ENCODE measurements around the gene DNAJB8.

The DNAJB8 gene

DNA sequence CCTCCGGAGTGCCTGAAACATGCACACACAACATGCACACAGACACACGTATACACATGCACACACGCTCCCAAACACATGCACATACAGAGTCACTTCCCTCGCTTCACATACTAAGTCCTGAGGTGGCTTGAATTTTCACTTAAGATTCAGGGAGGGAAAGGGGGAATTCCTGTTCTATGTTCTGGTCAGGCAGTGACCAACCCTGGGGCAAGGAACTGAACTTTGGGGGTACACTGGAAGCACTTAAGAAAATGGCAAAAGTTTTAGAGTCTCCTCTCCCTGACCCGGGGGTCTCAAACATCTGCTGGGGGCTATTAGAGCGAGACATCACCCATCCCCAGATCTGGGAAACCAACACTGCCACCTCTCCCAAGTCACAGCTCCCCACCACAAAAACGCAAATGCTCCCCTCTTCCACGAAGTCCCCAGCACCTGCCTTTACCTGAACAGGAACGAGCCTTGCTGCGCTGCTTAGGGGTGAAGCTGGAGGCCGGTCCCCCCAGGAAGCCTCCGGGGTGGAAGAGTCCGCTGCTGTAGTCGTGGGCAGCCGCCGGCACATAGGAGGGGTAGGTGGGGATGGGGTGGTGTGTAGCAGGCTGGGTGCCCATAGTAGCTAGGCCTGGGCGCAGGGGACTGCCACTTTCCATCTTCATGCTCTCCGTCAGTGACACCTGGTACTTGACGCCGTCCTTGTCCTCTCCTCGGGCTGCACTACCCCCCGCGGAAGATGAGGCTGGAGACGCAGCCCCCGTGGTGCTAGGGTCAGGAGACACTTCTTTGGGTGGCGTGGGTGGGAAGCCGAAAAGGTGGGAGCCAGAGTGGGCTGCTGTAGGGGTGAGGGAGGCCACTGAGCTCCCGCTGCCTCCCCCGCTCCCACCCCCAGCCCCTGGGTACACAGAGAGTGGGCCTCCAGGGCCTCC lies 18.9 kb upstream of the DNAJB8 start:
- 6% methylated on average over 21 of the region's 29 CpGs for WGBS (ENCODE audit: insufficient coverage)
- peak in 1 of 3 donors; percentile 35 for DNase-seq
- Histone ChIP-seq H3K36me3 (ENCODE audit: control insufficient read depth in 4 of 4, insufficient read depth in 4 of 4, low read length in 3 of 4) (peaks cover 0 to 47% (median 28%) of the 10 kb centered on the region in 4 experiments), H3K4me3 (ENCODE audit: control insufficient read depth in 1 of 7, extremely low read depth in 1 of 7, insufficient read depth in 4 of 7, low read depth in 2 of 7, low read length in 6 of 7) (peak overlapping the region; percentile 70 to 98 (median 87)), H3K9me3 (ENCODE audit: control extremely low read depth in 1 of 5, control insufficient read depth in 4 of 5, insufficient read depth in 2 of 5, low read depth in 1 of 5, low read length in 4 of 5) (no peaks in the 10 kb centered on the region), H3K27ac (ENCODE audit: insufficient read depth in 1 of 2, low read depth in 1 of 2, low read length in 2 of 2, poor library complexity in 1 of 2, severe bottlenecking in 2 of 2) (peak overlapping the region; percentile 83 to 93), H3K4me1 (ENCODE audit: control extremely low read depth in 1 of 4, control insufficient read depth in 4 of 4, insufficient read depth in 4 of 4, low read length in 3 of 4) (peaks cover 6 to 92% (median 77%) of the 10 kb centered on the region in 4 experiments), H3K27me3 (replicated peaks in 2 of 5; ENCODE audit: control insufficient read depth in 4 of 5, insufficient read depth in 5 of 5, low read length in 4 of 5) (peaks cover 0 to 4% (median 0%) of the 10 kb centered on the region in 5 experiments)
- CTCF ChIA-PET, result interaction anchor here (0.7 to 6.7 kb wide), 12 partner anchors 9 to 134 kb away, joined by 3 to 34 read pairs (median 3); no protein-coding TSS in a partner anchor
- POLR2A ChIA-PET, result no interaction called here

DNA sequence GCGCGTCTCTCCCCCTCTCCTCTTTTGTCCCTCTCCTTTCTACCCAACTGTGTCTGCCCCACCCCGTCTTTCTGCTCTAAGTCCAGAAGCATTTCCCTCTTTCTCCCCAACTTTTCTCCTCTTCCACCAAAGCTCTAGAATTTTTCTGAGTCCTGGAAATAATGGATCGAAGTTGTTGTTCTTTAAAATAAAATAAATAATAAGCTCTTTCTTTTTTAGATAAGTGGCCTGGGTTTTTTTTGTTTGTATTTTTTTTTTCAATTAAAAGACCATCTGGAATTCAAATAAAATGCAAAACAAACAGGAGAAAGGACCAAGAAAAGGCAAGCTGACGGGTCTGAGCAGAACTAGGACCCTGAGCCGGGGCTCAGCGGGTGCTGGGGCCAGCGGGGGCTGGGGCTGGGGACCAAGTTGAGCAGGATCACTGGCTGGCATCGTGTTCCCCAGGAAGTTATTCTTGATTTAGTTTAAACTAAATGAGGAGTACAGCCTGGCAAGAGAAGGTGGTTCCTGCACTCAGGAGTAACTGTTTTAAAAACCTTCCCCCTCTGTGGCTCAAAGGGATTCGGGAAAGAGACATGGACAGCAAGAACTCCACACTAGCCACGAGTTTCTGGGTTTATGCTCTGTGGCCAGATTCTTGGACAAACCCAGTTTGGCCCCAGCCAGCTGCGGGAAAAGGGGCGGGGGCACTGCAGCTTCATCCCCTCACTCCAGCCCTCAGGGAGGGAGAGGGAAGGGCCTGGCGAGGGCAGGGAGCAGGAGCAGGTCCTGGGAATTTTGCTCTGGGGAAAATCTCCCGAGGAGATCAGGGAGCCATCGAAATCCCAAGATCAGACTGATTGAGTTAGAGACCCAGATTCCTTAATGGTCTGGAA lies 18.0 kb upstream of the DNAJB8 start:
- Histone ChIP-seq H3K36me3 (ENCODE audit: control insufficient read depth in 4 of 4, insufficient read depth in 4 of 4, low read length in 3 of 4) (peaks cover 0 to 56% (median 36%) of the 10 kb centered on the region in 4 experiments), H3K27ac (ENCODE audit: insufficient read depth in 1 of 2, low read depth in 1 of 2, low read length in 2 of 2, poor library complexity in 1 of 2, severe bottlenecking in 2 of 2) (peak overlapping the region; percentile 83 to 93), H3K9me3 (ENCODE audit: control extremely low read depth in 1 of 5, control insufficient read depth in 4 of 5, insufficient read depth in 2 of 5, low read depth in 1 of 5, low read length in 4 of 5) (no peaks in the 10 kb centered on the region), H3K27me3 (replicated peaks in 2 of 5; ENCODE audit: control insufficient read depth in 4 of 5, insufficient read depth in 5 of 5, low read length in 4 of 5) (no peaks in the 10 kb centered on the region), H3K4me1 (ENCODE audit: control extremely low read depth in 1 of 4, control insufficient read depth in 4 of 4, insufficient read depth in 4 of 4, low read length in 3 of 4) (peaks cover 6 to 86% (median 75%) of the 10 kb centered on the region in 4 experiments), H3K4me3 (ENCODE audit: control insufficient read depth in 1 of 7, extremely low read depth in 1 of 7, insufficient read depth in 4 of 7, low read depth in 2 of 7, low read length in 6 of 7) (peak overlapping the region; percentile 25 to 98 (median 84))
- WGBS (ENCODE audit: insufficient coverage), result 0% methylated on average over 2 of the region's 16 CpGs
- ChIA-PET CTCF (interaction anchor here (0.7 to 6.7 kb wide), 12 partner anchors 8 to 134 kb away, joined by 3 to 34 read pairs (median 8); partner anchors contain the start of gene GATA2), POLR2A (interaction anchor here (0.7 to 1.5 kb wide), 3 partner anchors 50 to 411 kb away, joined by 3 to 5 read pairs (median 3); no protein-coding TSS in a partner anchor)
- no peak for DNase-seq

DNA sequence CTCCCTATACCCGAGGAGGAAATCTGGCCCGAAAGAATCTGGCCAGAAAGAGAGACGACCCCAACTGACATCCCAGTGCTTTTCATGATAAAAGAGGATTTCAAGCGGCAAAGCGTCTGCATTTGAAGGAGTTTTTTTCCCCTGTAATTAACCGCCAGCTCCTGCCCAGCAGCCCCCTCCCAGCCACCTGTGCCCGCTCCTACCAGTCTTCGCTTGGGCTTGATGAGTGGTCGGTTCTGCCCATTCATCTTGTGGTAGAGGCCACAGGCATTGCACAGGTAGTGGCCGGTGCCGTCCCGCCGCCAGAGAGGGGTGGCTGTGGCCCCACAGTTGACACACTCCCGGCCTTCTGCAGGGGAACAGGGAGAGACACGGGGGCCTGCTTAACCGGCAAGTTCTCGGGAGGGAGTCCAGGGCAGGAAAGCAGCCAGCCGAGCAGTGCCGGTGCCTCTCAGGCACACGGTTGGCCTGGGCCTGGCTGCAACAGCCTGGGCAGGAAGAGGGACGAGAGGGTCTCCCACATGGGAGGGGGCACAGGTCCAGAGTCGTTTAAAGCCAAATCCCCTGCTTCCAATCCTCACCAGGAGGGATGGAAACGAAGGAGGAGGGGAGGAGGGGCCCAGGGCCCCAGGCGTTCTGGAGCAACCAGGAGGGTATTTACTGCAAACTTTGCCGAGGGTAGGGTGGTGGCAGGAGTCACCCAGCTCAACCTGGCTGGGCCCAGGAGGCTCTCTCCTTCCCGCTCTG lies 17.1 kb upstream of the DNAJB8 start:
- CTCF ChIA-PET, result interaction anchor here (0.8 to 6.7 kb wide), 18 partner anchors 8 to 388 kb away, joined by 3 to 34 read pairs (median 6); partner anchors contain the start of gene GATA2
- WGBS (ENCODE audit: insufficient coverage), result 1% methylated on average over 23 of the region's 26 CpGs
- H3K4me3 ChIP-seq (ENCODE audit: control insufficient read depth in 1 of 7, extremely low read depth in 1 of 7, insufficient read depth in 4 of 7, low read depth in 2 of 7, low read length in 6 of 7), result peak overlapping the region; percentile 10 to 98 (median 84)
- H3K9me3 ChIP-seq (ENCODE audit: control extremely low read depth in 1 of 5, control insufficient read depth in 4 of 5, insufficient read depth in 2 of 5, low read depth in 1 of 5, low read length in 4 of 5), result no peaks in the 10 kb centered on the region
- no peaks in the 10 kb centered on the region for H3K27me3 ChIP-seq (replicated peaks in 2 of 5; ENCODE audit: control insufficient read depth in 4 of 5, insufficient read depth in 5 of 5, low read length in 4 of 5)
- peaks cover 6 to 83% (median 74%) of the 10 kb centered on the region in 4 experiments for H3K4me1 ChIP-seq (ENCODE audit: control extremely low read depth in 1 of 4, control insufficient read depth in 4 of 4, insufficient read depth in 4 of 4, low read length in 3 of 4)
- peak in 2 of 3 donors; percentile 50 to 66 for DNase-seq
- H3K27ac ChIP-seq (ENCODE audit: insufficient read depth in 1 of 2, low read depth in 1 of 2, low read length in 2 of 2, poor library complexity in 1 of 2, severe bottlenecking in 2 of 2), result peak overlapping the region; percentile 83 to 93
- H3K36me3 ChIP-seq (ENCODE audit: control insufficient read depth in 4 of 4, insufficient read depth in 4 of 4, low read length in 3 of 4), result peaks cover 0 to 63% (median 42%) of the 10 kb centered on the region in 4 experiments
- POLR2A ChIA-PET, result interaction anchor here (0.7 to 2.4 kb wide), 8 partner anchors 9 to 125 kb away, joined by 3 to 15 read pairs (median 4); partner anchors contain the start of genes DNAJB8 and GATA2

DNA sequence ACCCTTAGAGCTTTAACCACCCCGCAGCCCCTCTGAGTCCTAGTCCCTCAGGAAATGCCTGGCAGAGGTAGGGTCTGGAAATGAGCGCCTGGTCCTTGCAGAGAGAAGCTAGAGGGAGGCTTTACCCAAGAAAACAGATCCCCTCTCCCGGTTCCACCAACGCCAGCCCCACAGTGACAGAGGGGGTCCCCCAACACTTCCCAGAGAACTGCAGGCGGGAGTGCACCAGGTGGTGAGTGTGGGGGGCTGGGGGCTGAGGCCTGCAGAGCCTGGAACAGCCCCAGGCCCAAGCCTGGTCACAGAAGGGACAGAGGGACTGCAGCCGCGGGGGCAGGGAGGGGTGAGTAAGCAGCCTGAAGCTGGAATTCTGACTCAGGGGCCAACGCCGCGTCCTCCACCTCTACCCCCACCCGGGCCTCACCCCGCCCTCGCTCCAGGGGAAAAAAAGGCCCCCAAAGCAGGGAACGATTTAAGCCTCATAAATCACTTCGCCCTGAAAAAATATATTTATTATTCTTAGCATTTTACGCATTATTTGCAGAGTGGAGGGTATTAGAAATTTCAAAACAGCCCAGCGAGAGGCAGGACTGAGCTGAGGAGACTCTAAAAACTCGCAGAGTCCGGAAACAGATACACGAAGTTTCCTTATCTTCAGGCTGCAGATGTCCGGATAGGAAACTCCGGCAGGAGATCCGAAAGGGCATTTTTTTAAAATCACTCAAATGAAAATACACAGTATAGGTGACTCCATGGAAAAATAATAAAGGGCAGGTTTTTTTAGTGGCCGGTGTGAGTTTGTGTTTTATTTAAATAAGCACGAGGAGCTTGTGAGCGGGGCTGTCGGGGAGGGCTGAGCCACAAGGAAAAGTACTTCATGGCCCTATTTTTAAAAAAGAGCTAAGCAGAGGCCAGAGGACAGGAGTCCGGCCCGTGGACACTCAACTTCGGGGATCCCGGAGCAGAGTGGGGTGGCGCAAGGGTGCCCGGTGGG lies 16.3 kb upstream of the DNAJB8 start:
- Histone ChIP-seq H3K4me1 (ENCODE audit: control extremely low read depth in 1 of 4, control insufficient read depth in 4 of 4, insufficient read depth in 4 of 4, low read length in 3 of 4) (peaks cover 6 to 74% (median 67%) of the 10 kb centered on the region in 4 experiments), H3K36me3 (ENCODE audit: control insufficient read depth in 4 of 4, insufficient read depth in 4 of 4, low read length in 3 of 4) (peaks cover 6 to 68% (median 48%) of the 10 kb centered on the region in 4 experiments), H3K27me3 (replicated peaks in 2 of 5; ENCODE audit: control insufficient read depth in 4 of 5, insufficient read depth in 5 of 5, low read length in 4 of 5) (no peaks in the 10 kb centered on the region), H3K9me3 (ENCODE audit: control extremely low read depth in 1 of 5, control insufficient read depth in 4 of 5, insufficient read depth in 2 of 5, low read depth in 1 of 5, low read length in 4 of 5) (no peaks in the 10 kb centered on the region), H3K4me3 (ENCODE audit: control insufficient read depth in 1 of 7, extremely low read depth in 1 of 7, insufficient read depth in 4 of 7, low read depth in 2 of 7, low read length in 6 of 7) (peak overlapping the region in 6 of 7 experiments; percentile 54 to 98 (median 88)), H3K27ac (ENCODE audit: insufficient read depth in 1 of 2, low read depth in 1 of 2, low read length in 2 of 2, poor library complexity in 1 of 2, severe bottlenecking in 2 of 2) (peak overlapping the region; percentile 83 to 93)
- DNase-seq, result peak; percentile 98 to 99 (median 99)
- 0% methylated on average over 11 of the region's 33 CpGs for WGBS (ENCODE audit: insufficient coverage)
- ChIA-PET POLR2A (interaction anchor here (0.7 to 2.4 kb wide), 8 partner anchors 10 to 126 kb away, joined by 3 to 15 read pairs (median 4); partner anchors contain the start of genes DNAJB8 and GATA2), CTCF (interaction anchor here (0.8 to 6.7 kb wide), 23 partner anchors 8 to 387 kb away, joined by 3 to 34 read pairs (median 5); partner anchors contain the start of gene GATA2)

DNA sequence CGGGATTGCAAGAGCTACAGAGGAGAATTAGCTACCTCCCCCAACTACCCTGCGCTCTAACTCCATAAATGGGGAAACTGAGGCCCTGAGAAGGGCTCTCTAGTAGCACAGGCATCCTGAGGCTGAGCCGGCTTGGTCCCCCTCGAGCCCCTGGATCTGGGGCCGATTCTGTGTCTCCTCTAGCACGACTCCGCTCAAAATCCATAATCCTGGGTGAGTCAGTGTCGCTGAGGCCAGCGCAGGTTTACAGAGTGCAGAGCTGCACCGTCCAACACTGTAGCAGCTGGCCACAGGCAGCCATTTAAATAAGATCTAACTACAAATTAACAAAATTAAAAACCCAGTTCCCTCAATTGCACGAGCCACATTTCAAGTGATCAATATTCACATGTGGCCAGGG lies 15.5 kb upstream of the DNAJB8 start:
- Histone ChIP-seq H3K4me3 (ENCODE audit: control insufficient read depth in 1 of 7, extremely low read depth in 1 of 7, insufficient read depth in 4 of 7, low read depth in 2 of 7, low read length in 6 of 7) (peak overlapping the region in 6 of 7 experiments; percentile 37 to 98 (median 62)), H3K9me3 (ENCODE audit: control extremely low read depth in 1 of 5, control insufficient read depth in 4 of 5, insufficient read depth in 2 of 5, low read depth in 1 of 5, low read length in 4 of 5) (no peaks in the 10 kb centered on the region), H3K36me3 (ENCODE audit: control insufficient read depth in 4 of 4, insufficient read depth in 4 of 4, low read length in 3 of 4) (peaks cover 6 to 68% (median 48%) of the 10 kb centered on the region in 4 experiments), H3K4me1 (ENCODE audit: control extremely low read depth in 1 of 4, control insufficient read depth in 4 of 4, insufficient read depth in 4 of 4, low read length in 3 of 4) (peaks cover 6 to 73% (median 65%) of the 10 kb centered on the region in 4 experiments), H3K27me3 (replicated peaks in 2 of 5; ENCODE audit: control insufficient read depth in 4 of 5, insufficient read depth in 5 of 5, low read length in 4 of 5) (no peaks in the 10 kb centered on the region), H3K27ac (ENCODE audit: insufficient read depth in 1 of 2, low read depth in 1 of 2, low read length in 2 of 2, poor library complexity in 1 of 2, severe bottlenecking in 2 of 2) (peak overlapping the region; percentile 33 to 93)
- 70% methylated on average over 11 of the region's 11 CpGs for WGBS (ENCODE audit: insufficient coverage)
- DNase-seq, result no peak
- CTCF ChIA-PET, result interaction anchor here (0.6 to 6.7 kb wide), 18 partner anchors 7 to 126 kb away, joined by 3 to 34 read pairs (median 6); no protein-coding TSS in a partner anchor
- POLR2A ChIA-PET, result interaction anchor here (1.2 to 2.4 kb wide), 3 partner anchors 10 to 33 kb away, joined by 3 to 15 read pairs (median 4); partner anchors contain the start of gene GATA2

All from common myeloid progenitor, CD34-positive (primary cell).